Adipose tissue (tissue), 3 donors: Measurements from ENCODE around the gene U2AF2. TPM values are rescaled to one million over a fixed set of nuclear protein-coding genes. Genes with fewer than 3 reads are reported as not detected.
A peak's percentile ranks its signal among the peaks of the same experiment; 100 is the strongest.

ENCODE experiments used
- H3K27ac ChIP-seq: one replicate; pipeline ENCODE4 v1.5.1; 2013; ENCODE audit warnings: low read depth, low read length
- WGBS, 3 donors: extraction: QIAGEN DNeasy Blood & Tissue Kit; methylation state at CpG; one replicate each; pipeline ENCODE4 v1.1.7; 2013; 5-methylcytosine and 5-hydroxymethylcytosine counted together
- polyA plus RNA-seq, 3 donors: library from polyadenylated mRNA; stranded (reverse); fragments of 200-250 nt; gene quantifications; one replicate each; pipeline ENCODE4 v1.2.3, GENCODE V29; 2013
- donor health status: healthy with polysubstance abuse.
- donor health status: Bipolar disorder and iron deficiency.
- donor health status: healthy.

Gene U2AF2
- polyA plus RNA-seq, 3 donors: 54.3 to 122 (median 95.0) TPM

GRCh38 chr19:55620410-55621204 is 34.2 kb upstream of the U2AF2 start:
- H3K27ac ChIP-seq: no peak overlapping the region
- 70 to 90% (median 76%) methylated on average over 12 of the region's 12 CpGs for WGBS, 3 donors

GRCh38 chr19:55621205-55621672 is 33.6 kb upstream of the U2AF2 start:
- 65 to 85% (median 70%) methylated on average over 9 of the region's 9 CpGs for WGBS, 3 donors
- H3K27ac ChIP-seq: no peak overlapping the region

GRCh38 chr19:55621673-55622231 is 33.1 kb upstream of the U2AF2 start:
- no peak overlapping the region for H3K27ac ChIP-seq

GRCh38 chr19:55622242-55622969 is 32.4 kb upstream of the U2AF2 start:
- 92 to 96% (median 95%) methylated on average over 38 to 40 of the region's 40 CpGs for WGBS, 3 donors
- no peak overlapping the region for H3K27ac ChIP-seq

More at GRCh38 chr19:55621673-55622231, 33.1 kb upstream of the U2AF2 start:
- 95% methylated on average over 54 to 55 of the region's 55 CpGs for WGBS, 3 donors

GRCh38 chr19:55623130-55623529 is 31.7 kb upstream of the U2AF2 start:
- H3K27ac ChIP-seq: no peak overlapping the region
- 96 to 98% (median 96%) methylated on average over 7 of the region's 7 CpGs for WGBS, 3 donors

GRCh38 chr19:55623561-55623960 is 31.3 kb upstream of the U2AF2 start:
- WGBS, 3 donors: 48 to 68% (median 59%) methylated on average over 7 of the region's 7 CpGs
- H3K27ac ChIP-seq: no peak overlapping the region

- H3K27ac ChIP-seq: peak within 1 kb of the TSS; percentile 83
- 1% methylated on average over 52 to 56 of the region's 56 CpGs for WGBS, 3 donors
These were observed 30.5 kb upstream of the U2AF2 start, which contains the start of gene ZNF784 for GRCh38 chr19:55624109-55625003. Gene ZNF784, minus strand, starts transcription at chr19:55624566. Its CDS starts 5 bp downstream, at chr19:55624561.

- no peak overlapping the region for H3K27ac ChIP-seq
- WGBS, 3 donors: 34 to 51% (median 44%) methylated on average over 11 of the region's 11 CpGs
These were observed 29.9 kb upstream of the U2AF2 start for GRCh38 chr19:55625004-55625326.

- H3K27ac ChIP-seq: no peak overlapping the region
- WGBS, 3 donors: 86 to 89% (median 88%) methylated on average over 11 of the region's 11 CpGs
These were observed 28.5 kb upstream of the U2AF2 start for GRCh38 chr19:55626350-55626749.

GRCh38 chr19:55632463-55632834 is 22.4 kb upstream of the U2AF2 start:
- H3K27ac ChIP-seq: no peak overlapping the region
- WGBS, 3 donors: 22 to 30% (median 27%) methylated on average over 3 of the region's 3 CpGs

- WGBS, 3 donors: 59 to 79% (median 67%) methylated on average over 8 of the region's 8 CpGs
- H3K27ac ChIP-seq: no peak overlapping the region
These were observed 21.0 kb upstream of the U2AF2 start for GRCh38 chr19:55633861-55634260.

- peak overlapping the region; percentile 95 for H3K27ac ChIP-seq
- 6 to 13% (median 7%) methylated on average over 9 of the region's 9 CpGs for WGBS, 3 donors
These were observed 19.5 kb upstream of the U2AF2 start for GRCh38 chr19:55635334-55635717.

- WGBS, 3 donors: 46 to 57% (median 57%) methylated on average over 7 of the region's 7 CpGs
- H3K27ac ChIP-seq: no peak overlapping the region
These were observed 18.9 kb upstream of the U2AF2 start for GRCh38 chr19:55635856-55636440.

GRCh38 chr19:55636723-55637122 is 18.1 kb upstream of the U2AF2 start:
- 83 to 88% (median 84%) methylated on average over 4 of the region's 4 CpGs for WGBS, 3 donors
- H3K27ac ChIP-seq: no peak overlapping the region

- H3K27ac ChIP-seq: no peak overlapping the region
- WGBS, 3 donors: 76 to 83% (median 78%) methylated on average over 11 of the region's 11 CpGs
These were observed 17.3 kb upstream of the U2AF2 start for GRCh38 chr19:55637534-55637933.

- WGBS, 3 donors: 82 to 87% (median 83%) methylated on average over 6 of the region's 6 CpGs
- no peak overlapping the region for H3K27ac ChIP-seq
These were observed 15.9 kb upstream of the U2AF2 start for GRCh38 chr19:55638864-55639359.

GRCh38 chr19:55640043-55640576 is 14.7 kb upstream of the U2AF2 start:
- 17 to 22% (median 19%) methylated on average over 38 of the region's 38 CpGs for WGBS, 3 donors

More at GRCh38 chr19:55640043-55640576, 14.7 kb upstream of the U2AF2 start:
- peak overlapping the region; percentile 81 for H3K27ac ChIP-seq
